KMS-11 (cell line): ENCODE data around the gene SYNJ1.

Source experiments
- H2AFZ ChIP-seq: fragments of 200-600 bp; sonication (generic); 2 replicates; pipeline ENCODE4 v1.6.1; 2016; ENCODE audit warnings: antibody characterized with exemption, mixed run types, low read depth
- H3K27ac ChIP-seq: fragments of 200-600 bp; sonication (generic); 2 replicates; pipeline ENCODE4 v1.6.1; 2016; ENCODE audit warnings: mild to moderate bottlenecking, mixed run types
- H3K27me3 ChIP-seq: fragments of 200-600 bp; sonication (generic); 2 replicates; pipeline ENCODE4 v1.6.1; 2017; ENCODE audit warnings: mild to moderate bottlenecking, low read depth, mixed run types, moderate library complexity; ENCODE audit not compliant: insufficient read depth
- H3K36me3 ChIP-seq: fragments of 200-600 bp; sonication (generic); 2 replicates; pipeline ENCODE4 v1.6.1; 2017; ENCODE audit warnings: mild to moderate bottlenecking, mixed run types; ENCODE audit not compliant: insufficient read depth
- H3K4me1 ChIP-seq: fragments of 200-600 bp; sonication (generic); 2 replicates; pipeline ENCODE4 v1.6.1; 2016; ENCODE audit warnings: mild to moderate bottlenecking, low read depth, mixed run types; ENCODE audit not compliant: poor library complexity, severe bottlenecking
- H3K4me2 ChIP-seq: fragments of 200-600 bp; sonication (generic); 2 replicates; pipeline ENCODE4 v1.7.0; 2016; ENCODE audit warnings: mild to moderate bottlenecking, mixed run types
- H3K4me3 ChIP-seq: fragments of 200-600 bp; sonication (generic); IDR thresholded peaks from 2 replicates; pipeline ENCODE4 v1.6.1; 2017; ENCODE audit warnings: low read depth, low read length, mixed read lengths; ENCODE audit not compliant: insufficient read depth
- H3K79me2 ChIP-seq: fragments of 200-600 bp; sonication (generic); 2 replicates; pipeline ENCODE4 v1.6.1; 2016; ENCODE audit warnings: low read depth, mixed run types; ENCODE audit not compliant: insufficient read depth
- H3K9ac ChIP-seq: fragments of 200-600 bp; sonication (generic); 2 replicates; pipeline ENCODE4 v1.6.1; 2016; ENCODE audit warnings: mild to moderate bottlenecking, mixed run types
- H4K20me1 ChIP-seq: fragments of 200-600 bp; sonication (generic); 2 replicates; pipeline ENCODE4 v1.6.1; 2016; ENCODE audit warnings: mild to moderate bottlenecking, mixed run types; ENCODE audit not compliant: insufficient read depth
- CTCF ChIP-seq: fragments of 200-600 bp; sonication (generic); conservative IDR thresholded peaks from 2 replicates; pipeline ENCODE4 v1.6.1; 2017; ENCODE audit warnings: low read depth, mild to moderate bottlenecking, antibody characterized with exemption, low read length, moderate library complexity, mixed read lengths

The SYNJ1 gene

GRCh38 chr21:32587120-32587519 is 140.7 kb downstream of the SYNJ1 start:
- Histone ChIP-seq H3K4me2 (no peak overlapping the region), H4K20me1 (no peaks in the 10 kb centered on the region), H3K36me3 (no peaks in the 10 kb centered on the region), H3K27ac (no peak overlapping the region), H3K9ac (no peak overlapping the region), H3K4me1 (no peaks in the 10 kb centered on the region), H3K79me2 (no peaks in the 10 kb centered on the region), H3K27me3 (no peaks in the 10 kb centered on the region; the same call in 1 of the 2 replicates), H3K4me3 (no peak overlapping the region), H2AFZ (no peak overlapping the region)
- no peak for TF ChIP-seq CTCF

- Histone ChIP-seq H3K79me2 (no peaks in the 10 kb centered on the region), H2AFZ (no peak overlapping the region), H3K4me3 (no peak overlapping the region), H3K4me2 (no peak overlapping the region), H3K27me3 (no peaks in the 10 kb centered on the region; the same call in 1 of the 2 replicates), H3K9ac (no peak overlapping the region), H3K27ac (no peak overlapping the region), H3K36me3 (no peaks in the 10 kb centered on the region), H3K4me1 (no peaks in the 10 kb centered on the region), H4K20me1 (no peaks in the 10 kb centered on the region)
- TF ChIP-seq CTCF: no peak
These were observed 141.8 kb downstream of the SYNJ1 start for GRCh38 chr21:32585970-32586369.

- Histone ChIP-seq H3K4me1 (no peaks in the 10 kb centered on the region), H3K4me2 (no peak within 1 kb of the TSS)
These were observed 142.6 kb downstream of the SYNJ1 start, which contains the start of gene TCP10L for GRCh38 chr21:32585042-32585710. TCP10L (minus strand) TSS chr21:32585523; CDS start chr21:32584304, 1,219 bp downstream.

GRCh38 chr21:32584472-32584871 is 143.3 kb downstream of the SYNJ1 start:
- no peak for TF ChIP-seq CTCF
- H2AFZ ChIP-seq: no peak overlapping the region
- no peaks in the 10 kb centered on the region for H3K36me3 ChIP-seq
- H3K79me2 ChIP-seq: no peaks in the 10 kb centered on the region
- H3K9ac ChIP-seq: no peak overlapping the region
- no peaks in the 10 kb centered on the region; the same call in 1 of the 2 replicates for H3K27me3 ChIP-seq
- no peaks in the 10 kb centered on the region for H4K20me1 ChIP-seq
- no peak overlapping the region for H3K4me3 ChIP-seq
- H3K4me1 ChIP-seq: no peaks in the 10 kb centered on the region
- H3K4me2 ChIP-seq: no peak overlapping the region
- no peak overlapping the region for H3K27ac ChIP-seq

More at GRCh38 chr21:32585042-32585710, 142.6 kb downstream of the SYNJ1 start, which contains the start of gene TCP10L:
- H3K79me2 ChIP-seq: no peaks in the 10 kb centered on the region
- H3K4me3 ChIP-seq: no peak within 1 kb of the TSS
- H3K27ac ChIP-seq: no peak within 1 kb of the TSS
- TF ChIP-seq CTCF: no peak
- no peaks in the 10 kb centered on the region; the same call in 1 of the 2 replicates for H3K27me3 ChIP-seq
- H4K20me1 ChIP-seq: no peaks in the 10 kb centered on the region
- no peaks in the 10 kb centered on the region for H3K36me3 ChIP-seq
- no peak within 1 kb of the TSS for H3K9ac ChIP-seq
- no peak within 1 kb of the TSS for H2AFZ ChIP-seq
